ENCODE measurements around the gene RNU6-1.

Gene RNU6-1

GRCh38 chr15:67879440-67880129 lies 39.7 kb upstream of the RNU6-1 start:
- Histone ChIP-seq H3K4me3 (ENCODE audit: low read depth in 1 of 5, low read length in 5 of 5) (no peak overlapping the region), H3K27ac (ENCODE audit: low read depth, low read length) (no peak overlapping the region), H3K9me3 (ENCODE audit: control insufficient read depth in 5 of 5, low read length in 5 of 5) (no peaks in the 10 kb centered on the region), H3K4me1 (ENCODE audit: control insufficient read depth in 5 of 5, insufficient read depth in 5 of 5, low read length in 5 of 5) (peaks cover 1 to 23% (median 14%) of the 10 kb centered on the region in 5 donors), H3K36me3 (ENCODE audit: control insufficient read depth in 5 of 5, insufficient read depth in 5 of 5, low read length in 5 of 5) (no peaks in the 10 kb centered on the region), H3K9ac (ENCODE audit: low read length in 5 of 5) (no peak overlapping the region), H3K27me3 (ENCODE audit: control insufficient read depth in 5 of 5, insufficient read depth in 4 of 5, low read length in 5 of 5) (no peaks in the 10 kb centered on the region)

DNA sequence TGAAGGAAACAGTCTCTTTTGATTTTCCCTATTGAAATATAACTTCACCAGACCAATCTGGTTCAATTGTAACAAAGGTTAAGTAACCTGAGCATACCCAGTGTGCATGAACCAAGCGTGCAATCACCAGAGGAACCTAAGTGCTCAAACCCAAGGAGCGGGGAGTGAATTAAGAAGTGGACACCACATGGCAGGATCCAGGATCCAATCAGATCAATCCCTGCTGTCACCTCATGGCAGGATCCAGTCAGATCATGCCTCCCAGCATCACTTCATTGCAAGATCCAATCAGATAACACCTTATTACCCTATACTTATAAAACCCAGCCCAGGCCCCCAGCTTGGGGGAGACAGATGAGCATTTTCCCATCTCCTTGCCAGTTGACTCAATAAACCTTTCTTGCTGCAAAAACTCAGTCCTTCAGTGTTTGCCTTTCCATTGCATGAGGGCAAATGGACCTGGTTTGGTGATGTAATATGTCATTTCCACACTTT lies 38.9 kb upstream of the RNU6-1 start:
- no peak overlapping the region for H3K27ac ChIP-seq (ENCODE audit: low read depth, low read length)
- H3K36me3 ChIP-seq (ENCODE audit: control insufficient read depth in 5 of 5, insufficient read depth in 5 of 5, low read length in 5 of 5) = no peaks in the 10 kb centered on the region
- H3K9me3 ChIP-seq (ENCODE audit: control insufficient read depth in 5 of 5, low read length in 5 of 5) = peaks cover 0 to 1% (median under 1%) of the 10 kb centered on the region in 5 donors
- H3K27me3 ChIP-seq (ENCODE audit: control insufficient read depth in 5 of 5, insufficient read depth in 4 of 5, low read length in 5 of 5) = no peaks in the 10 kb centered on the region
- peaks cover 0 to 16% (median 8%) of the 10 kb centered on the region in 5 donors for H3K4me1 ChIP-seq (ENCODE audit: control insufficient read depth in 5 of 5, insufficient read depth in 5 of 5, low read length in 5 of 5)
- H3K4me3 ChIP-seq (ENCODE audit: low read depth in 1 of 5, low read length in 5 of 5) = no peak overlapping the region
- no peak overlapping the region for H3K9ac ChIP-seq (ENCODE audit: low read length in 5 of 5)

- Histone ChIP-seq H3K4me1 (ENCODE audit: control insufficient read depth in 5 of 5, insufficient read depth in 5 of 5, low read length in 5 of 5) (no peaks in the 10 kb centered on the region), H3K4me3 (ENCODE audit: low read depth in 1 of 5, low read length in 5 of 5) (no peak overlapping the region), H3K27ac (ENCODE audit: low read depth, low read length) (no peak overlapping the region)
Measured at GRCh38 chr15:67873777-67874176, 33.9 kb upstream of the RNU6-1 start.

GRCh38 chr15:67870868-67871408 lies 31.1 kb upstream of the RNU6-1 start:
- Histone ChIP-seq H3K9me3 (ENCODE audit: control insufficient read depth in 5 of 5, low read length in 5 of 5) (peaks cover 0 to 17% (median 7%) of the 10 kb centered on the region in 5 donors), H3K4me3 (ENCODE audit: low read depth in 1 of 5, low read length in 5 of 5) (no peak overlapping the region), H3K9ac (ENCODE audit: low read length in 5 of 5) (no peak overlapping the region), H3K4me1 (ENCODE audit: control insufficient read depth in 5 of 5, insufficient read depth in 5 of 5, low read length in 5 of 5) (no peaks in the 10 kb centered on the region), H3K36me3 (ENCODE audit: control insufficient read depth in 5 of 5, insufficient read depth in 5 of 5, low read length in 5 of 5) (no peaks in the 10 kb centered on the region), H3K27ac (ENCODE audit: low read depth, low read length) (no peak overlapping the region), H3K27me3 (ENCODE audit: control insufficient read depth in 5 of 5, insufficient read depth in 4 of 5, low read length in 5 of 5) (no peaks in the 10 kb centered on the region)

More at GRCh38 chr15:67873777-67874176, 33.9 kb upstream of the RNU6-1 start:
- Histone ChIP-seq H3K27me3 (ENCODE audit: control insufficient read depth in 5 of 5, insufficient read depth in 4 of 5, low read length in 5 of 5) (no peaks in the 10 kb centered on the region), H3K36me3 (ENCODE audit: control insufficient read depth in 5 of 5, insufficient read depth in 5 of 5, low read length in 5 of 5) (no peaks in the 10 kb centered on the region), H3K9me3 (ENCODE audit: control insufficient read depth in 5 of 5, low read length in 5 of 5) (peaks cover 0 to 17% (median 7%) of the 10 kb centered on the region in 5 donors), H3K9ac (ENCODE audit: low read length in 5 of 5) (no peak overlapping the region)

DNA sequence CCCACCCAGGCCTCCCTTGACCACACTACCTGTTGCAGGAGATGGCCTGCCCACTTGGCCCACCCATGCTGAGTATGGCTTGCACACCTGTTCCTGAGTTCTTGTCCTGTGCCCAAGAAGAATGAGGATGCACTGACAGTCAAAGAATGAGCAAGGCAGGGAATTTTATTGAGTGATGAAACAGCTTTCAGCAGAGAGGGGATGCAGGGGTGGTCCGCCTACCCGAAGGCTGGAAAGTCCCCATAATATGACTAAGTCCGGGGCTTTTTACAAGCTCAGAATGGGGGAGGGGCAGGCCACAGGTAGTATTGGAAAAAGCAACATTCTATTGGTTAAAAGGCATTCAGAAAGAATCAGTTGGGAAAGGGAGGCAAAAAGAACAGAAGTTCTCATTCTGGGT lies 29.9 kb upstream of the RNU6-1 start:
- H3K4me1 ChIP-seq (ENCODE audit: control insufficient read depth in 5 of 5, insufficient read depth in 5 of 5, low read length in 5 of 5) = no peaks in the 10 kb centered on the region

GRCh38 chr15:67865766-67866165 lies 25.9 kb upstream of the RNU6-1 start:
- Histone ChIP-seq H3K4me1 (ENCODE audit: control insufficient read depth in 5 of 5, insufficient read depth in 5 of 5, low read length in 5 of 5) (peaks cover 0 to 14% (median 9%) of the 10 kb centered on the region in 5 donors), H3K9ac (ENCODE audit: low read length in 5 of 5) (no peak overlapping the region), H3K27ac (ENCODE audit: low read depth, low read length) (no peak overlapping the region), H3K27me3 (ENCODE audit: control insufficient read depth in 5 of 5, insufficient read depth in 4 of 5, low read length in 5 of 5) (no peaks in the 10 kb centered on the region), H3K36me3 (ENCODE audit: control insufficient read depth in 5 of 5, insufficient read depth in 5 of 5, low read length in 5 of 5) (no peaks in the 10 kb centered on the region), H3K9me3 (ENCODE audit: control insufficient read depth in 5 of 5, low read length in 5 of 5) (peaks cover 0 to 9% (median 2%) of the 10 kb centered on the region in 5 donors), H3K4me3 (ENCODE audit: low read depth in 1 of 5, low read length in 5 of 5) (no peak overlapping the region)

More for the DNA sequence above, 29.9 kb upstream of the RNU6-1 start:
- H3K36me3 ChIP-seq (ENCODE audit: control insufficient read depth in 5 of 5, insufficient read depth in 5 of 5, low read length in 5 of 5) = no peaks in the 10 kb centered on the region
- H3K4me3 ChIP-seq (ENCODE audit: low read depth in 1 of 5, low read length in 5 of 5) = no peak overlapping the region
- H3K27ac ChIP-seq (ENCODE audit: low read depth, low read length) = no peak overlapping the region
- no peaks in the 10 kb centered on the region for H3K27me3 ChIP-seq (ENCODE audit: control insufficient read depth in 5 of 5, insufficient read depth in 4 of 5, low read length in 5 of 5)
- no peak overlapping the region for H3K9ac ChIP-seq (ENCODE audit: low read length in 5 of 5)
- peaks cover 0 to 17% (median 7%) of the 10 kb centered on the region in 5 donors for H3K9me3 ChIP-seq (ENCODE audit: control insufficient read depth in 5 of 5, low read length in 5 of 5)

GRCh38 chr15:67865331-67865730 lies 25.5 kb upstream of the RNU6-1 start:
- no peak overlapping the region for H3K27ac ChIP-seq (ENCODE audit: low read depth, low read length)
- no peak overlapping the region for H3K9ac ChIP-seq (ENCODE audit: low read length in 5 of 5)
- no peak overlapping the region for H3K4me3 ChIP-seq (ENCODE audit: low read depth in 1 of 5, low read length in 5 of 5)
- peaks cover 0 to 14% (median 9%) of the 10 kb centered on the region in 5 donors for H3K4me1 ChIP-seq (ENCODE audit: control insufficient read depth in 5 of 5, insufficient read depth in 5 of 5, low read length in 5 of 5)
- H3K36me3 ChIP-seq (ENCODE audit: control insufficient read depth in 5 of 5, insufficient read depth in 5 of 5, low read length in 5 of 5) = no peaks in the 10 kb centered on the region
- peaks cover 0 to under 1% (median 0%) of the 10 kb centered on the region in 5 donors for H3K27me3 ChIP-seq (ENCODE audit: control insufficient read depth in 5 of 5, insufficient read depth in 4 of 5, low read length in 5 of 5)
- H3K9me3 ChIP-seq (ENCODE audit: control insufficient read depth in 5 of 5, low read length in 5 of 5) = peaks cover 0 to 9% (median 2%) of the 10 kb centered on the region in 5 donors

- peaks cover 0 to 2% (median 0%) of the 10 kb centered on the region in 5 donors for H3K27me3 ChIP-seq (ENCODE audit: control insufficient read depth in 5 of 5, insufficient read depth in 4 of 5, low read length in 5 of 5)
- no peak overlapping the region for H3K27ac ChIP-seq (ENCODE audit: low read depth, low read length)
- peak overlapping the region; percentile 53 to 66 (median 61) for H3K4me3 ChIP-seq (ENCODE audit: low read depth in 1 of 5, low read length in 5 of 5)
- no peaks in the 10 kb centered on the region for H3K36me3 ChIP-seq (ENCODE audit: control insufficient read depth in 5 of 5, insufficient read depth in 5 of 5, low read length in 5 of 5)
- peak overlapping the region in 3 of 5 donors; percentile 9 to 57 (median 16) for H3K9ac ChIP-seq (ENCODE audit: low read length in 5 of 5)
- no peaks in the 10 kb centered on the region for H3K9me3 ChIP-seq (ENCODE audit: control insufficient read depth in 5 of 5, low read length in 5 of 5)
- H3K4me1 ChIP-seq (ENCODE audit: control insufficient read depth in 5 of 5, insufficient read depth in 5 of 5, low read length in 5 of 5) = peaks cover 0 to 14% (median 9%) of the 10 kb centered on the region in 5 donors
Measured at GRCh38 chr15:67863442-67863987, 23.7 kb upstream of the RNU6-1 start.

- Histone ChIP-seq H3K27me3 (ENCODE audit: control insufficient read depth in 5 of 5, insufficient read depth in 4 of 5, low read length in 5 of 5) (peaks cover 0 to 2% (median 0%) of the 10 kb centered on the region in 5 donors), H3K9me3 (ENCODE audit: control insufficient read depth in 5 of 5, low read length in 5 of 5) (no peaks in the 10 kb centered on the region), H3K9ac (ENCODE audit: low read length in 5 of 5) (peak overlapping the region in 3 of 5 donors; percentile 9 to 57 (median 16)), H3K4me3 (ENCODE audit: low read depth in 1 of 5, low read length in 5 of 5) (peak overlapping the region; percentile 15 to 66 (median 61)), H3K36me3 (ENCODE audit: control insufficient read depth in 5 of 5, insufficient read depth in 5 of 5, low read length in 5 of 5) (no peaks in the 10 kb centered on the region), H3K27ac (ENCODE audit: low read depth, low read length) (no peak overlapping the region), H3K4me1 (ENCODE audit: control insufficient read depth in 5 of 5, insufficient read depth in 5 of 5, low read length in 5 of 5) (peaks cover 0 to 14% (median 9%) of the 10 kb centered on the region in 5 donors)
Measured at GRCh38 chr15:67862750-67863441, 23.1 kb upstream of the RNU6-1 start.
